GM18508 (cell line): ENCODE results near the gene SLC35F3.

Experiments used
- ATAC-seq: cut with Tn5 transposase; IDR thresholded peaks from one replicate; pipeline ENCODE4 v1.9.1; 2021; ENCODE audit warnings: moderate number of reproducible peaks; ENCODE audit not compliant: insufficient read depth, unreplicated experiment

The SLC35F3 gene

DNA sequence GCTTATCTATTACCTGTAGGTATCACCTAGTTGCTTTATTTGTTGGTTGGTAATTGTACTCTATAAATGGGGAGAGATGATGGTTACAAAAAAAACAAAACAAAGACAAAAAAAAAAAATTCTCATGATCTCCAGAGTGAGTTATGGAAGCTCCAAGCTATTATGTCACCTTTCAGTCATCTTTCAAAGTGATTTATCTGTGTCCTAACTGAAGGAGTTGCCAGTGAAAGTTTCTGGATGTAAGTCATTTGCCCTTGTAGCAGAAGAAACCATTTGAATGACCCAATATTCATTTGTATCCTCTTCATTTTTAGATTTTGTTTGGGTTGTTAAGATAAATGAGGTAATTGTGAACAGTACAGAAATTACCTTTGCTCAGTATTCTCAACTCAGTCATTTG, 3.6 kb downstream of the SLC35F3 start:
- ATAC-seq, result no peak

DNA sequence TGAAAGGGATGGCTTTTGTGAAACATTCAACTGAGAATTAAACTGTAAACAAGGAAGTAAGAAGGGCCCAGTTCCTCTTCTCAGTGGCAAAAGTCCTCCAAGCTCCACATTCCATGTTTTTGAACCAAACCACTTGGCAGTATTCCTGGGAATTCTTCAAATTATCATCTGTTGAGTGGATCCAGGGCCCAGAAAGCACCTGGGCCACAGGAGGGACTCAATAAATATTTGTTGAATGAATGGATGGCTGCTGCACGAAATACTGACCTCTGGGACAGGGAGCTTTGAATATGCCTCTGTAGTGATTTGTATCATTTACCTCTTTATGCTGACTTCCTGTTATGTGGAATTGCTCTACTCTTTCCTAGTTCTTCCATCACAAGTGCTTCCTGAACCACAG, 4.7 kb downstream of the SLC35F3 start:
- no peak for ATAC-seq

DNA sequence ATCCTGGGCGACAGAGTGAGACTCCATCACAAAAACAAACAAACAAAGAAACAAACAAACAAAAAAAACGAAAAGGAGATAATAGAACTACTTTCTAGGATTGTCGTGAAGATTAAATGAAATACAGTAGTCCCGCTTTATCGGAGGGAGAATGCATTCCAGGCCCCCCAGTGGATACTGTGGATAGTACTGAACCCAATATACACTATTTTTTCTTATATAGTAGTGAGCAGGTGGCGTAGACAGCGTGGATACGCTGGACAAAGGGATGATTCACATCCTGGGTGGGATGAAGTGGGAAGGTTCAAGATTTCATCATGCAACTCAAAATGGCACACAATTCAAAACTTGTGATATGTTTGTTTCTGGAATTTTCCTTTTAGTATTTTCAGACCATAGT, 8.0 kb downstream of the SLC35F3 start:
- ATAC-seq, result no peak

DNA sequence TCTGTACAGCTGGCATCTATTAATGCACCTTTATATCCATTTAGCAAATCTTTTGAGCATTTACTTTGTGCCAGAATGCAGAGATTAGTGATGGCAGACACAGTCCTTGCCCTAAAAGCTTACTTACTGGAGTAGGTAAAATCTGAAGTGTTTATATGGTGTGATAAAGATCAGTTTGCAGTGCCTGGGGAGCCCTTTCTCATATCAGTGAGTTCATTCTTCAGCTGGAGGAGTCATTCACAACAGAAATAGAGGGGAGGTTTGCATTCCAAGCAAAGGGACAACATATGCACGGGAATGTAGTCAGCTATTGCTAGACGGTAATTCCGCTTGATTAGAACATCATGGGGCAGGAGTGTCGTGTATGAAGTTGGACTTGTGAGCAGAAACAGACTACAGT, 8.4 kb downstream of the SLC35F3 start:
- ATAC-seq, result no peak

DNA sequence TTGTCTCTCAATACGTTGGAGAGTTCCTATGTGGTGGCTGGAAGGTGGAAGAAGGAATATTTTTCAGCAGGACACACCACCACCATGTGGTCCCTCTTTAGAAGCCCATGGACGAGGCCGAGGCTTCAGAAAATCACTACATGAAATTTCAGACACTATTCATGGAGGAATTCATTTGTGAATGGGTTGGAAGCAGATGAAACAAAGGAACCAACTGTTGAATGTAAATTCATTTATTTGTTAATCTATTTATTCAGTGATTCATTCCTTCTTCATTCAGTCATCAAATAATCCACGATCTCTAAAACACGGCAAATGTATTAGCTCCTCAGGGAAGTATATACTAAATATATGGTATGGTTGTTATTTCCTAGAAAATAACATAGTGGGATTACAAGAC, 12.2 kb downstream of the SLC35F3 start:
- ATAC-seq, result no peak

DNA sequence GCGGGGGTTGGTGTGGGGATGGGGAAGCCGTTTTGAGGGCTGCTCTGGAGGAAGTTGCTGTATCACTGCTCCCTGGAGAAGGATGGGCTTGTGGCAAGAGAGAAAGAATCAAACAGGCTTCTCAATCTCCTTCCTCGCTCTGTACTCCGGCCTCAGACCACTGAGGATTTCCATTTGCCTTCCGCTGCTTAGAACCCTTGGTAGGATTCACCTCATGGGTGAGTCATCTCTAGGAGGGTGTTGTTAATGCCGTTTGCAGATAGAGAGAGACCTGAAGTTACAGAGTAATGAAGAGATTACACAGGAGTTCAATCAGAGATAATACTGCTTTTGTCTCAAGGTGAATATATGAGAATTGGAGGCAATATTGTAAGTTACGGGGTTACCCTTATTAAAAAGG, 15.3 kb downstream of the SLC35F3 start:
- no peak for ATAC-seq

DNA sequence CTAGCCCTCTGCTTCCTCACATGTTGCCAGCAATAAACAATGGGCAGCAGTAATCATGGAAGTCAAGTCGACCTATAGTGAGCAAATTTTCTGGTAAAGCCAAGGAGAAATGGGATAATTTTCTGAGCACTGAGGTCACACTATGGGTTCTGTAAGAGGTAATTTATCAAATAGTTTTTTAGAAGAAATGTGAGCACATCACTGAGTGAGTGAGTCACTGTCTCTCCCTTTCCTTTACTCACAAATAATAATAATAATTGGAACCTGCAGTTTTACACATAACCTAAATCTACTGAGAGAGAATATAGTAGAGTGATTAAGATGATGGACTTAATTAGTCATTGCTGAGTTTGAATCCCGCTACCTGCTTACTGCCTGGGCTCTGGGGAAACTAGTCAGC, 23.6 kb downstream of the SLC35F3 start:
- ATAC-seq, result no peak

DNA sequence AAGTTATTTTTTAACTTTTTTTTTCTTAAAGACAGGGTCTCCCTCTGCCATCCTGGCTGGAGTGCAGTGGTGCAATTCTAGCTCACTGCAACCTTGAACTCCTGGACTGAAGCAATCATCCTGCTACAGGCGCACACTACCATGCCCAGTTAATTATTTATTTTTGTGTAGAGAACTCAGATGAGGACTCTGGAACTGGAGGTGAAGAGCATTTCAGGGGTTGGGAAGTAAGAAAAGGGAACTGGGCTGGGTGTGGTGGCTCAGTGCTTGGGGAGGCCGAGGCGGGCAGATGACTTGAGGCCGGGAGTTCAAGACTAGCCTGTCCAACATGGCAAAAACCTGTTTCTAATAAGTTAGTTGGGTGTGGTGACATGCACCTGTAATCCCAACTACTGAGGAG, 28.9 kb downstream of the SLC35F3 start:
- no peak for ATAC-seq

DNA sequence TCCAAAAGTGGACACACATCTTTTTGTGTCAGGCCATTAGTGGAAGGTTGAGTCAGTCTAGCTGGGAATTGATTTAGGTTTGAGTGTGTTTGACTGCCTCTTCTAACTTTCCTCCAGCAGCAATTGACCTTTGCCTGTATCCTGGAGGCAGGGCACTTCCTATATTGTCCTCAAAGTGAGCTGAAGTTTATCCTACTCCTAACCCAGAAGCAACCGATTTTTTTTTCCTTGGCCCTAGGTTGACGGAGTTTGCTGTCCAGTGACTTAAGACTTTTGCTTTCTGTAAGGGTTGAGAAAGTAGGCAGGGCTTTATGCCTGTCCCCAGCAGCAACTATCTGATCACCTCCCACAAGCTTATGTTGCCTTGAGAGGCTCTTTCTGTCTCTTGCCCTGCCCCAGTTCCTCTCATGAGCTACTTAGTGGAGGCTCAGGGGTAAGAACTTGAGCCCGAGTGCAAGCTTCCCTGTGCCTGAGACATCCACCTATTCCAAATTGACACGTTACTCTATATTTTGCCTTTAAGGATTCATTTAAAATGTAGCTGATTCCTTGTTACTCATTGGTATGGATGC, 30.9 kb downstream of the SLC35F3 start:
- ATAC-seq, result no peak

DNA sequence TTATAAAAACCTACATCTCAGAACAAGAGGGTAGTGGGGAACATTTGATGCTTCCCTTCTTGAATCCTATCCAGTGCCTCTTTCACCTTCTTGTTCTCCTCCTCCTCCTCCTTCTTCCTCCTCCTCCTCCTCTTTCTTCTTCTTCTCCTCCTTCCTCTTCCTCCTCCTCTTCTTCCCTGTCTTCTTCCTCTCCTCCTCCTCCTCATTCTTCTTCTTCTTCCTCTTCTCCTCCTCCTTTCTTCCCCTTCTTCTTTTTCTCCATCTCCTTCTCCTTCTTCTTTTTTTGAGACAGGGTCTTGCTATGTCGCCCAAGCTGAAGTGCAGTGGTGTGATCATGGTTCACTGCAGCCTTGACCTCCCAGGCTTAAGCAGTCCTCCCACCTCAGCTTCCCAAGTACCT, 31.9 kb downstream of the SLC35F3 start:
- no peak for ATAC-seq

DNA sequence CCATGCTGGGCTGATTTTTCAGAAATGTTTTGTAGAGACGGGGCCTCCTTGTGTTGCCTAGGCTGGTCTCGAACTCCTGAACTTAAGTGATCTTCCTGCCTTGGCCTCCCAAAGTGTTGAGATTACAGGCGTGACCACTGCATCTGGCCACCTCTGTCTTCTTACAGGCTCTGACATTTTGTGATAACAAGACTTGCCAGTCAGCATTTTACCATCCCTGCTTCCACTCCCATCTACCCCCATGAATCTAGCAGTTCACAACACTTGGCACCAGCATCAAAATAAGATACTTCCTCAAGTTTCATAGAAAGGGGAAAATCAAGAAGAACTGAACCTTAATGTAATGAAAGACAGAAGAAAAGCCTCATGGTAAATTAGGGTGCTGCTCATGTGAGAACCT, 32.4 kb downstream of the SLC35F3 start:
- no peak for ATAC-seq

DNA sequence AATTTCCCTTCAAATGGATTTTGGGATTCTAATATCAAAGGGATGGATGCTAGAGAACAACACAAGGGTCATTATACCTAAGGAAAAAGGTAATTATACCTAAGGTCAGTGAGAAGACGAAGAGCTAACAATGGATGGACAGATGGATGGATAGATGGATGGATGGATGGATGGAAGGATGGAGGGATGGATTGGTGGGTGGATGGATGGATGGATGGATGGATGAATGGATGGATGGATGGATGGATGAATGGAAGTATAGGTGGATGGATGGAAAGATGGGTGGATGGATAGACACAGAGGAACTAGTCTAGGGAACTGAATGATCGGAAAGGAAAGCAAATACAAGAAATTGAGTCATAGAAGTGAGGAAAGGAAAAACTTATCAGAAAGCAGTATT, 34.0 kb downstream of the SLC35F3 start:
- ATAC-seq, result no peak

DNA sequence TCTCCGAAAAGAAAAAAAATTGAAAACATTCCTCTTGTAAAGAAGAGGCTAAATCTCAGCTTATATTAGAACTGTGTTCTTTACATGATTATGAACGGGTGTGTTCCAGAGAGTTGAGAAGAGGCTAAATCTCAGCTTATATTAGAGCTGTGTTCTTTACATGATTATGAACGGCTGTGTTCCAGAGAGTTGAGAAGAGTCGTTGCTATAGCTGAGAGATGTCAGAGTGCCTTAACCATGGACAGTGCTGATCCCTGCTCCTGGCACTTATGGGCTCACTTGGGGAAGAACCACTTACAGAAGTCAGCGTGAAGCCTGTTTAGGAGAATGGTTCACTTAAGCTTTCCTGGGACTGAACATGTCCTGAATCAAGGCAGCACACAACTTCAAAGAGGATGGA, 35.0 kb downstream of the SLC35F3 start:
- no peak for ATAC-seq

DNA sequence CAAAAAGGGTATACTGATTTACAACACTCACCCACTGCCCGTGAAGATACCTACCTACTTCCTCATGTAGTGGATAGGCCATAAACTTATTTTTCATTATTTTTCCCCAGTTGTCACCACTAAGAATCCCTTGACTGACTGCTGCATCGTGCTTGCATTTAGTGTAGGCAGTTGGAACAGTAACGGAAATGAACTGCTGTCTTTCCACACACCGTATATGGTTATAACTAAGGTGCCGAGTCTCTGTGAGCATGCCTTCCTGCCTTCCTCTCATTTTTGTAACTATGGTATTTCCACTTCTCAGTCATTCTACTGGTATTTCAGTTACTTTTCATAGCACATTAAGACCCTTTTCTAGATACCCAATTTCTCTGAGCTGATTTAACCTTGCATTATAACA, 36.4 kb downstream of the SLC35F3 start:
- no peak for ATAC-seq

DNA sequence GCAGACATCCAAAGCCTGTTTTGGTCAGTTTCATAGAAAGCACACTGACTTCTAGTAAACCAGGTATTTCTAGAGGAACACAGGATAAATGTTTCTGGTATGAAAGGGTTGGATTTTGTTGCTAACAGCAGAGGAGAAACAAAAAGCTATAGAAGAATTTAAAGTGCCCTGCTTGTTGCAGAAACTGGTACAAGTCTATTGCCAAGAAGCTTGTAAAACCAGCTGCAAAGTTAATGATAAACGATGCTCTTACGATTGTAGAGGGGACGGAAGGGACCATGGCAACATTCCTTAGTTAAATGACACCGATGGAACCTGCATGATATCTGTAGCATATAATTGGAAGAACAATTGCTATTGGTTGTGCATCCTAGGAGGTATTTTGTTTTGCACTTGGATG, 40.1 kb downstream of the SLC35F3 start:
- no peak for ATAC-seq

DNA sequence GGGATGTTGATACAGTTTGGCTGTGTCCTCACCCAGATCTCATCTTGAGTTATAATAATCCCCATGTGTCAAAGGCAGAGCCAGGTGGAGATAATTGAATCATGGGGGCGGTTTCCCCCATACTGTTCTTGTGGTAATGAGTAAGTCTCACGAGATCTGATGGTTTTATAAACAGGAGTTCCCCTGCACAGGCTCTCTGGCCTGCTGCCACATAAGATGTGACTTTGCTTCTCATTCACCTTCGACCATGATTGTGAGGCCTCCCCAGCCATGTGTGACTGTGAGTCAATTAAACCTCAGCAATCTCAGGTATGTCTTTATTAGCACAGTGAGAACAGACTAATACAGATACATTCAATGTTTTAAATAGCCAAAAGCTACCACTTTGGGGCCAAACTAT, 41.1 kb downstream of the SLC35F3 start:
- no peak for ATAC-seq

DNA sequence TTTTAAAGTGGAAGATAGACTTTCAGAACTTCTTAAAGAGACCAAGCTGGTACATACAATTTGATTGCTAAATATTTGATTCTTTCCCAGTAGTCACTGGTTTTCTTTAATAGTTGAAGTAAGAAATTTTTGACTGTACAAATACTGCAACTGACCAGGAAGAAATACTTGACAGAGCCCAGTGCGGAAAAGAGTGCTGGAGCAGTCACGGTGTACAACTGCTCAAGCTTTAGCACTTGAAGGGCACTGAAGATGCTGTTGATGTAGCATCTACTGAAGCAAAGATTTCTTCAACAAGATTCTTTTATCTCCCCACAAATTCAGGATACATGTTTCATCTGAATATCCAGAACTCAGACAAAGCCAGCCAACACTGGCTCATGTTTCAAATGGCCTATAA, 41.5 kb downstream of the SLC35F3 start:
- no peak for ATAC-seq

DNA sequence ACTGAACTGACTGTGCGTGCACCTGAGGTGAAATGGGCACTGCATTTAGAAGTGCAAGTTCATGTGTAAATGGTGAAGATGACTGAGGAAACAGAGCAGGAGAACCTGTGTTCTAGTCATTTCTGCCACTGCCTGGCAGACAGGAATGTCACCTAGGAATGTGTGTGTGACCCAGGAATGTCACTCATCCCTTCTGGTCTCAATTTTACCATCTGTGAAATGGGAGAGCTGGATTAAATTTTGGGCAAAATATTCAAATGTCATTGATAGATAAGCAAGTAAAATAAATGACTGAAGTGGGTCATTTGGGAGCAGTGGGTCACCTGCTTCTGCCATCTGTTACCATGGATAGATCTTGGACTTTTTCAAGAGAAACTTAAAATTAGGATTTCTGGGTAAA, 42.2 kb downstream of the SLC35F3 start:
- no peak for ATAC-seq

DNA sequence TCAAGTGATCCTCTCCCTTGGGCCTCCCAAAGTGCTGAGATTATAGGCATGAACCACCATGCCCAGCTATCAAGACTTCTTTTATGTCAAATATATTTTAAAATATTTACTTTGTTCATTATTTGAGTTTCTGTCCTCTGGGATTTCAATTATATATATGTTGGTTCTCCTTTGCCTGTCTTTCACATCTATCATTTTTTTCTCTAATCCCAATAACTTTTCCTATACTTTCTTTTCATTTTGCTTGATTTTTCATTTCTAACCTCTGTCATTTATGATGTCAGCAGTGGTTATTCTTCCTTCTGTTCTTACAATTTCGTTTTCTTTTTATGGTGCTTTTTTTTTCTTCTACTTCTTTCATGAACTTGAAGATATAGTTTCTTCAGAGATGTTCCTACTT, 47.3 kb downstream of the SLC35F3 start:
- ATAC-seq, result no peak

DNA sequence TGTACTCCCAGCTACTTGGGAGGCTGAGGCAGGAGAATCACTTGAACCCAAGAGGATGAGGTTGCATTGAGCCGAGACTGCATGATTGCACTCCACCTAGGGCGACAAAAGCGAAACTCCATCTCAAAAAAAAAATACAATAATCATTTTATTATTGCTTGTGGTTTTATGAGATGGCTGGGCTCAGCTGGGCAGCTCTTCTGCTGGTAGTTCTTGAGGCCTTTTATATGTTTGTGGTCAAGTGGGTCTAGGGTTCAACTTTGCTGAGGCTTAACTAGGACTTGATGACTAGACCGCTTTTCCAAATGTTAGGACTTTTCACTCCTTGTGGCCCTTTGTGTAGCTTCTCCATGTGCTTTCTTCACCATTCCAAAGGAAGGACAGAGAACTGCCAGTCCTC, 53.2 kb downstream of the SLC35F3 start:
- no peak for ATAC-seq

DNA sequence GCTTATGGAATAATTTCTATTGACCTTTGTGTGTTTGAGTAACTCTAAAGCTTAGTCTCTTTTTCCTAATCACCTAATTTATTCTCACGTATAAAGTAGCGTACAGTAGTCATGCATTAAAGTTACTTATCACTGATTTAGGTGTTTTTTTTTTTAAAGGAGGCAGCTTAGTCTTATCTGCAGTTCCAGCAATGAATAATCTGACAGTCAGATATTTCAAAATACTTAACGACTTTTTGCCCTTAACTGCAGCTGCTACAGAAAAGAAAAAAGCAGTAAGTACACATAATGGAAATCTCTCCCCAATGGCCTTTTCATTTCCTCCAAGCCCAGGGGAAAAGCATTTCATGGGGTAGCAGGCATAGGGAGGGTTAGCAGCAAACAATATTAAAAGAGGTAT, 54.6 kb downstream of the SLC35F3 start:
- no peak for ATAC-seq

DNA sequence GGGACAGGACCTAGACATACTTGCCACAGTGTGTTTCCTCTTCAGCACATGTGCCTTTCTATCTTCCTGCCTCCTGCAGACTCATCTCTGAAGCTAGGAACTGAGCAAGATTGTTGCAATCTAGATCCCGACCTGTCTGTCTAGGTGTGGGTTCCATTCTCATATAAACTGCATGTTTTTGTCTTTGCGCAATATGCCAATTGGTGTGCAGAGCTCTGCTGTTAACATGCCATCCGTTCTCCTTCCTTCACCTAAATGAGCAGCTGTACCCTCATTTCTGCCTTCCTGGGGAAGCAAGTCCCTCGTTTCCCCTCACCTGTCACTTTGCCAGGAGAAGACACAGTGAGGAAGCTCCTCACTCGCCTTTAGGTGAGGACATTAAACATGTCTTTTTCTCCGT, 55.5 kb downstream of the SLC35F3 start:
- ATAC-seq, result no peak

DNA sequence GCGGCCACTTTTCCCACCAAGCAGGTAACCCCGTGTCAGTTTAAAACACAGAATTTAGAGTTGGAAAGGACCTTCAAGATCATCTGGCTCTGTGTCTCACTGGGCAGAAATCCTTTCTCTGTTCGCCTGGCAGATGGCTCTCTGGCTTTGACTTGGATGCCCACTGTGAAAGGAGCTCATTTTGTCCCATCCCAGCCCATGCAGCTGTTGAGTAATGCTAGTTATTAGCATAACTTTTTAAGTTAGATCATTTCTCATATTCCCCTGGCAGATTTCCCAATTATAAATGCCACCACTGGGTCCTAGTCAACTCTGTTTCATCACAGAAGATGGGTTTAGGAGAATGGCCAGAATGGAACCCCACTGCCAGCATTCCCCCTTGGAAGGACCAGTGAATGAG, 55.9 kb downstream of the SLC35F3 start:
- ATAC-seq, result no peak
